ENCODE measurements around the gene AASS. TPM values are rescaled to one million over a fixed set of nuclear protein-coding genes. Genes with fewer than 3 reads are reported as not detected.

Gene AASS
- polyA plus RNA-seq, 1 donor from 2014 or later: 0.68 TPM

DNA sequence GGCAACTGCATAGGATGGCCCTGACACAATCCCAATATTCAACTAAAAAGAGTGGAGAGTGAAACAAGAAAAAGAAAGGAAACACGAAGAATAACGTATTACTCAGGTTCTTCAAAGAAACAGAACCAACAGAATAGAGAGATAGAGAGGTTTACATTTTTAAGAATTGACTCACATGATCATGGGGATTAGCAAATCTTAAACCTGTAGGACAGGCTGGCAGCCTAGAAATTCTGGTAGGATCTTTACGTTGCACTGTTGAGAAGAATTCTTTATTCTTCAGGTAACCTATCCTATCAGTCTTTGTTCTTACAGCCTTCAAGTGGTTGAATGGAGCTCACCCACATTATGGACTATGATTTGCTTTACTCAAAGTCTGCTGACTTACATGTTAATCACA is 103.9 kb downstream of the AASS start:
- no peaks in the 10 kb centered on the region for H3K4me1 Mint-ChIP-seq
- peaks cover 2% of the 10 kb centered on the region for H3K27me3 Mint-ChIP-seq
- peaks cover 0 to 6% (median 0%) of the 10 kb centered on the region in 3 donors for H3K9me3 Mint-ChIP-seq
- no peak overlapping the region for H3K4me3 Mint-ChIP-seq
- H3K27ac Mint-ChIP-seq: no peak overlapping the region
- H3K36me3 Mint-ChIP-seq: no peaks in the 10 kb centered on the region

DNA sequence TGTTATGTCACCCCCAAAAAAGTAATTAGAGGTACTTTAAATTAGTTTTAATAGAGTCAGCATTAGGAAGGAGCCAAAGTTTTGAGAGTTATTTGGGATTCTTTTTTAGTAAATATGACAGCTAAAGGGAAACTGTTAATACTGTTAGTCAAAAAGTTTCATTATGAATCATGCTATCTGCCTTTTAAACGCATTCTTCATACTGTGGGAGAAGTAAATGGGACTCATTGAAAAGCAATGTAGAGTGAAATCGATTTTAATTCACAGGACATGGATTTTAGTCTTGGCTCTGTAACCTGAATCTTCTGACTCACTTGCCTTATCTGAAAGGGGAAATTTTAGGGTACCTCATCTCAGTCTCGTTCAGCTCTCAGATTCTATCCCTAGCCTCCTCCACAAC is 105.1 kb downstream of the AASS start:
- Mint-ChIP-seq H3K27ac (no peak overlapping the region), H3K9me3 (peaks cover 0 to 6% (median 0%) of the 10 kb centered on the region in 3 donors), H3K27me3 (peaks cover 2% of the 10 kb centered on the region), H3K4me3 (no peak overlapping the region), H3K36me3 (no peaks in the 10 kb centered on the region), H3K4me1 (no peaks in the 10 kb centered on the region)

DNA sequence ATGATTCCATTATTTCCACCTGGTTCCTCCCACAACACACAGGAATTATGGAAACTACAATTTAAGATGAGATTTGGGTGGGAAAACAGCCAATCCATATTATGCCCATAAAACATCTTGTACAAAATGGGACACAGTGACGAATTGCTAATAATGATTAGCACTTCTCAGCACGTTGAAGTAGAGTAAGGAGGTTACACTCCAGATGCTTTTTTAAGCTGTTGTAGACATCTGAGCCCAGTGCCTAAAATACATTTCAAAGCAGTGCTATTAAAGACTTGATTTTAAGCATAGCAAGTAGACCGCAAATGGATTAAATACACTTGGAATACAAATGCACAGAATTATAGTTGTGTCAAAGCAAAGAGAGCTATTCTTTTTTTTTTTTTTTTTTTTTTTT is 105.9 kb downstream of the AASS start:
- H3K9me3 Mint-ChIP-seq: peaks cover 0 to 6% (median 0%) of the 10 kb centered on the region in 3 donors
- H3K36me3 Mint-ChIP-seq: no peaks in the 10 kb centered on the region

DNA sequence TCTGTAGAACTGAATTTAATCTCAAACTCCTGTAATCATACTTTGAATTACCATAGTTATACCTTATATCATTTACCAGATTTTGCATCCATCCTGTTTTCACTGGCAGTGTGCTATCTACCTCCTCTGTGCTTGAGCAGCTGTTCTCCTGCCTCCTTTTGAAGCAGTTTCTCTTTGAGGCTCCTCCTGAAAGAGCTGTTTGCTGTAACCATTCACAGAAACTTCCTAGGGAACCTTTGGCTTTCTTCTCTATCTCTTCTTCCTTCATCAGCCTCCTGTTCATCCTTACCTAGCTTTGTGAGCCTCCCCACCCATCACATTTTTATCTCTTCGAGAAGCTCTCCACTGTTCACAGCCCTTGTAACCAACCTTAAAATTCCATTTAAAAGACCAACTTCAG is 108.2 kb downstream of the AASS start:
- no peaks in the 10 kb centered on the region for H3K36me3 Mint-ChIP-seq
- H3K27me3 Mint-ChIP-seq: peaks cover 2% of the 10 kb centered on the region
- no peaks in the 10 kb centered on the region for H3K4me1 Mint-ChIP-seq
- no peaks in the 10 kb centered on the region for H3K9me3 Mint-ChIP-seq
- no peak overlapping the region for H3K4me3 Mint-ChIP-seq
- no peak overlapping the region for H3K27ac Mint-ChIP-seq

More for the DNA sequence above, 105.9 kb downstream of the AASS start:
- no peak overlapping the region for H3K27ac Mint-ChIP-seq
- H3K4me3 Mint-ChIP-seq: no peak overlapping the region
- no peaks in the 10 kb centered on the region for H3K4me1 Mint-ChIP-seq
- H3K27me3 Mint-ChIP-seq: peaks cover 2% of the 10 kb centered on the region

DNA sequence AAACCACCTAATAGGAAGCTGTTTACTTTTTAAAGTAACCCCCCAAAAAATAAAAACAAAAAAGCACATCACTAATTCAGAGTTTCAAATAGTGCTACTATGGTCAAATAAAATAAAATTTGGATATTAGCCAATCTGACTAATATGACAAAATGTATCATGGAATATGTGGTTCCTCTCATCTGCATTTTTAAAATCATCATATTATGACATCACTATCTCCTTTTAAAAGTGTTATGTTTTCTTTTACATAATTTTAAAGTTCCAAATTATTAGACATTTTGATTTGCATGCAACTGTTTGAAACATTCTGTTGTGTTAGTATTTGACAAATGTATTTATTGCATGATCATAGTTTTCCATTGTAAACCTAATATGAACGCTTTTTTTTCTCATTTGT is 110.4 kb downstream of the AASS start:
- Mint-ChIP-seq H3K4me1 (no peaks in the 10 kb centered on the region), H3K27me3 (no peaks in the 10 kb centered on the region), H3K36me3 (no peaks in the 10 kb centered on the region), H3K4me3 (no peak overlapping the region), H3K27ac (no peak overlapping the region), H3K9me3 (no peaks in the 10 kb centered on the region)

GRCh38 chr7:122027058-122027457 is 117.0 kb downstream of the AASS start:
- H3K27me3 Mint-ChIP-seq: peaks cover 4% of the 10 kb centered on the region
- no peak overlapping the region for H3K27ac Mint-ChIP-seq
- H3K9me3 Mint-ChIP-seq: no peaks in the 10 kb centered on the region
- no peak overlapping the region for H3K4me3 Mint-ChIP-seq
- H3K36me3 Mint-ChIP-seq: no peaks in the 10 kb centered on the region
- peaks cover 0 to 2% (median 0%) of the 10 kb centered on the region in 3 donors for H3K4me1 Mint-ChIP-seq

Other genes with a start within 250 kb of the AASS start
- gene FEZF1, start 160.5 kb upstream of the AASS start, polyA plus RNA-seq: not detected

Data from IgD-negative memory B cell (primary cell).